NOMO-1 treated with dmso at 0.1 percent for 144 hours (cell line): ENCODE data around the gene RPL35.

Experiments used
- DNase-seq: peaks from one replicate; lab custom pipeline; 2025; ENCODE audit not compliant: unreplicated experiment; lab: John Stamatoyannopoulos, UW

RPL35 gene

DNA sequence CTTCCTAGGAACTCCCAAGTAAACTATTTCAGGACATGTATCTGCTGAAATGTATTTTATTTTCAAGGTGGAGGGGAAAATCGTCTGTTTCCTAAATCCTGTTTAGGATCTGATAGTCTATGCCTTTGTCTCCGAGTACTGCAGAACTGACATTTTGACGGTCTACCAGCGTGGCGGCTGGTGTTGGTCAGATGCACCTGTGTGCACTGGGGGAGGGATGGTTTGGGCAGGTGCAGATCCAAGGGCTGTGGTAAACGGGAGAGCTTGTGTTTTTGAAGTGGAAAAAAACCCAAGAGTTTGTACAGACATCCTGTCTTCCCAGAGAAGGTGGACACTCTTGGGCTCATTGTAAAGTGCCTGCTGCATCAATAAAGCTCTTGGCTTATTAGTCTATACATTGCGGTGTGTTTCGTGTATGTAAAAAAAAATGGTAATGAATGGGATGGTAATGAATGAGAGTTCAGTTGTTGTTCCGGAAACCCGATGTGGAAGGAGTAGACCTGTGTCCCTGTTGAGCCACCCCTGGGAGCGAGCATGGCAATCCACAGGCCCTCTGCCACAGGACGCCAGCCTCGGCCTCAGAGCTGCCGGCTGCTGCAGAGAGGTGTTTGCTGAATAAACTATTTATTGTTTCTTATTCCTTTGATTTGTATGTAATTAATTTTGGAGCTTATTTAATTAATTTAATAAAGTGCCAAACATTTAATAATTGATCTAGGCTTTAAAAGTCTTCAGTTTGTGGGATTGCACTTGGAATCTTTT lies 15.4 kb upstream of the RPL35 start:
- DNase-seq = no peak

DNA sequence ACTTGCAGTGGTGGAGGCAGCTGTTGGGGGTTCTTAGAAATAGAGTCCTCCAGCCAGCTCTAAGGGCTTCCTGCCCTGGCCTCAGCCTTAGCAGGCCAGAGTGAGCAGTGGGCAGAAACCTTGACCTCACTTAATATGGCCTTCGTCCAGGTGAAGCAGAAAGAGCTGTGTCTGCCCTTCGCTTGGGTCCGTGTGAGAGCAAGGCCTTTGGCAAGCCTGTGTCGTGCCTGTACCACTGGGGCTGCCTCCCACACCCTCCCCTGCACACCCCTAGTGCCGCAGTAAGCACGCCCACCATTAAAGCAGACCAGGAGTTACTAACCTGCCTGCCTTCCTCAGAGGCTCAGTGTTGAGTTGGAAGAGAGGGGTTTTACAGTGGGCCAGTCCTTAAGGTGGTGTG lies 13.7 kb upstream of the RPL35 start:
- no peak for DNase-seq

DNA sequence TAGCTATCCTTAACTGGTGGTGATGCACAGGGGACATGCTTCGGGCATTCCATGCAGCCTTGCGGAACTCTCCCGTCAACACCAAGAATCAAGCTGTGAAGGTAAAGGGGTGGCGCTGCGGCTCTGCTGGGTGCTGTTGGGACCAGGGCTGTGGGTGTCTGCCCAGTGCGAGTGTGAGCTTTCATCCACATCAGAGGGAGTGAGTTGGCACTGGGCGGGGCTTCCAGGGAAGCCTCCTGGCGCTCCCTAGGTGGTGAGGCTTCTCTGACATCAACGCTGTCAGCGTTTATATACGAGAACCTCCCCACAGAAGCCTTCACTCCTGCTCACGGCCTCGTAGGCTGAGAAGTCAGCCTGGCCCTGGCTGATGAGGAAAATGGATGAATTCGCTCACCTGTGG lies 11.9 kb upstream of the RPL35 start:
- no peak for DNase-seq

DNA sequence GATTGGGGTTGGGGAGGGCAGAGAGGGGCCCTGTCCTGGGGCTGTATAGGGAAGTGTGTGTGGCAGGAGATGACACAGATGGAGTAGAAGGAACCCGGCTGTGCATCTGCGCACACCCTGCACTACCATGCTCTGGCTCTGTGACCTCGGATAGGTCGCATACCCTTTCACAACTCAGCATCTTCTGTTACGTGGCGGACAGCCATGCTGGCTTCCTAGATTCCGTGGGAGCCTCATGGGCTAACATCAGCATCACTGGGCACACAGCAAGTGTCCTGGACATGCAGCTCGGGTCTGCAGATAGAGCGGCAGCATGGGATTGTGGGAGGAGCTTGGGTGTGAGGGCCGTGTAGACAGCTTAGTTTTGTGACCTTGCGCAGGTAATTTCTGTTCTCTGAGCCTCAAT lies 9.4 kb upstream of the RPL35 start:
- DNase-seq = no peak

DNA sequence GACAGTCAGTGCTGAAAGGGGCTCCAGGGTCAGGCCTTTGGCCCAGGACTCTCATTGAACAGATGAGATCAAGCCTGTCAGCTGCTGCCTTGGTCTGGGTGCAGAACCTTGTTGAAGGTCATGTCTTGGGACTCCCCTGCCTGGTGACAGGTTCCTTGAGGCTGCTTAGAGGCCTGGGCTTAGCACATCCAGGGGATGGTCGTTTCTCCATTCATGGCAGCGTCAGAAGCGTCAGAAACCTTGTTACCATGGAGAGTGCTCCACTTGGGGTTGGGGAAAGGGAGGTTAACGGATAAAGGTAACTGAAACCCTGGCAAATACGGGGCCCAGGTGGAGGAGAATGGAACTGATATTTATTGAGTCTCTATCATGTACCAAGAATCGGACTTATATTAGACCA lies 9.0 kb upstream of the RPL35 start:
- no peak for DNase-seq

DNA sequence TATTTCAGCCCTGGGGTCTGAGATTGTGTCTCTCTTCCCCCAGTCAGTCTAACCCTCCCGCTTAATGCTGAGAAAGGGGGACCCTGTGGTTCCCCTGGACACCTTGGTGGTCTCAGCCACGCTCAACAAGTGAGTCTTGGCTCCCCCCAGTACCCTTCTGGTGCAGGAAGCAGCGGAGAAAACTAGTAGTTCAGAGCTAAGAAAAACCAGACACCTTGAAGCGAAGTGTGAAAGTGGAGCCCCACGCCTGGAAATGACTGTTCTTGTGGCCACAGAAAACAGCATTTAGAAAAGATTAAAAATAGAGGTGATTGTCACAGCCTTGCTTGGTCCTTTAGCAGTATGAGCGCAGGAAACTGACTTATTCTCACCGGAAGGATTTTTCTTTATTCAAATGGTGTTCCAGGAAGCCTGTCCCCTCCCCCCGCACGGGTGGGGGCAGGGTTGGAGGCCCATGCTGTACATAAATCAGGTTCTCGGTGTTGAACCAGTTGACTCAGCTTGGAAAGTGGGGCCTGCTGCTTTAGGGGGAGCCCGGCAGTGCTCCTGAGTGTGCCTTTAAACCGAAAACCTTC lies 8.3 kb upstream of the RPL35 start:
- no peak for DNase-seq

DNA sequence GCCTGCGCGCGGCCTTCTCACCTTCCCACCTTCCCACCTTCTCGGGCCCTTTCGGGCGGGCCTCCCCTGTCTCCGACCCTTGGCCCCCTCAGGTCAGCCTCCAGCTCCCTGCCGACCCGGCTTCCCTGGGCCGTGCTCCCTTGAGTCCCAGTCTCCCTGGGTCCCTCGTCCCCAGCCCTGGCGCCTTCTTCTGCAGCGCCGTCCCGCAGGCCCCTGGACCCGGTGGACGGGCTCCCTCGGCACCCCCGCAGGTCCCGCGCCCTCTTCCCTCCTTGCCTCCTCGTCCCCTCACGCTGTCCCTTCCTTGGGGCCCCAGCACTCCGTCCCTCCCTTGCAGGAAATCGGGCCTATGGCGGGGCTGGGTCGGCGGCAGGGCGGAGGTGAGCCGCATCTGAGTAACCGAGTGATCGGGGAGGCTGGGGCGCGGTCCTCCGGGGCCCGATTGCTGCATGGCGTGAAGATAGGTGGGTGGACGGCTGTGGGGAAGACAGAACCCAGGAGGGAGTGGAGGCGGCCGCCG lies 7.8 kb upstream of the RPL35 start:
- DNase-seq = no peak

DNA sequence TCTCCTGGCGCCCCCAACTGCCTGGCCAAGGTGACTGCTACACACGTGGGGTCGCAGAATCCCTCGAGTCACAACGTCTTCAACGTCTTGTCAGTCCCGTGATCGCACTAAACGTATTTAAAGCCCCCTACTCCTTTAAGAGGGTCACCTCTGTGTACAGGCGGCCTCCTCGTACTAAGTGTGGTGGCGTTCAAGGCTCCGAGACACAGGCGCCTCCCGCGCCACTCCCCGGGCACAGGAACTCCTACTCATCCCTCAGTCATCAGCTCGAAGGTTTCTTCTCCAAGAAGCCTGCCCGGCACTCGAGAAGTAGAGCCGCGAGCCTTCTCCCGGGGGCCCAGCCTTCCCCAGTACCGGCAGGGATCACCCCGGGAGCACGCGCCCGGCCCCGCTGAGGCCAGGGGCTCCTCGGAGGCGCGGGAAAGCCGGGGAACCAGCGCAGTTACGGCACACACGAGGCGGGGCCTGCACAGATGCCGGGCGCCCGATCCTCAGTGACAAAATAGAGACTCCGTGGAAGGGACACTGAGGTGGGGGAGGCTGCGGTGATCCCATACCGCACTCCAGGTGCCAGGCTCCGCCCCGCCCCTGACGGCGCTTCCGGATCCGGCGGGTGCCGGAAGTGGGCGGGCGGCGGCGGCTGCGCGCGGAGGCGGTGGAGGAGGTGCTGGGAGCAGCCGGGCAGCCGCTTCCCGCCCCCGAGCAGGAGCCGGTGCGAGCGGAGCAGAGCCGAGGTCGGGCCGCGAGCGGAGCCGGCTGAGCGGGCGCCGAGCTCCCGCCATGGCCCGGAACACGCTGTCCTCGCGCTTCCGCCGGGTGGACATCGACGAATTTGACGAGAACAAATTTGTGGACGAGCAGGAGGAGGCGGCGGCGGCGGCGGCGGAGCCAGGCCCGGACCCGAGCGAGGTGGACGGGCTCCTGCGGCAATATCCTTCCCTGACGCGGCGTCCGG lies 7.0 kb upstream of the RPL35 start:
- peak; percentile 80 for DNase-seq

DNA sequence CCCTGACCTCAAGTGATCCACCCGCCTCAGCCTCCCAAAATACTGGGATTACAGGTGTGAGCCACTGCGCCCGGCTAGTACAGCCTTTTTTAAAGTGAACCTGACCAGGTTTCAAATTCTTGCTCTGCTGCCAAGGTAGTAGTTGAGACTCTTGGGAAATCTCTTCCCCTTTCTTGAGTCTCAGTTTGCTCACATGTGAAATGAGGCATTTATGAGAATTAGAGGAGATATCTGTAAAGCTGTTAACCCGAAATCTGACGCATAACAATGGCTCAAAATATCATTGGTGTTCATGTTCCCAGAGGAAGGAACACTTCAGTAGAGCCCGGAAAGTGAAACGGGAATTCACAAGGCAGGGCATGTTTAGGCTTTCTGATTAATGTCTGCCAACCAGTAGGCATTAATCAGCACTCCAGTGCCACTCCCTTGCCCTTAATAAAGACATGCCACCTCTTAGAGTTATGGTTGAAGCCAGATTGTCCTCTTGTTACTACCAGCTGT lies 1.7 kb upstream of the RPL35 start:
- no peak for DNase-seq

DNA sequence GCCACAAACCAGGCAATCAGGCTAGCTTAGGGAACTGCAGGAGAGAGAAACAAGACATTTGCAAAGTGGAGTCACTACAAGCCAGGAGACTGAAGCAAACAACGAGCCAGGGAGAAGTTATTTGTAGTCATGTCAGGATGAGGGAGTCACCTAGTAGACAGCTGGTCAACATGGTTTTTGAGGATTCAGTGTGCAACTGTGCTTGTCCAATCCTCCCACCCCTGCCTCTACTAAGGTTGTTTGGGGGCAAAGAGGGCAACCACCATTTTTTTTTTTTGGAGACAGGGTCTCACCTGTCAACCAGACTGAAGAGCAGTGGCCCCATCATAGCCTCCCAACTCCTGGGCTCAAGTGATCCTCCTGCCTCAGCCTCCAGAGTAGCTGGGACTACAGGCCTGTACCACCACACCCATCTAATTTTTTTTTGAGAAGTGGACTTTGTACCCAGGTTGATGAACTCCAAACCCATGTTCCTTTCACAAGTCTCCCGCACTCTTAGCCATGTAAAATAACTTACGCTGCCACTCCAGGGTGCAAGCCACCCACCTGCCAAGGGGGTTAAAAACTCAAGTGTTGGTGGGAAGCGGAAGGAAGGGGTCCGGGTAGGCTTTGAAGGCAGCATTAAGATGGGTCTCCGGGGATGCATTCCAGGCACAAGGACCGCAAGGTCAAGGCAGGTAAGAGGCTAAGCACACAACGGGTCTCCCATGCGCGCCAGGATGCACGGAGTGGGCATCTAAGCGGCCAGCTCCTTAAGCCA lies 995 bp downstream of the RPL35 start:
- DNase-seq = no peak

DNA sequence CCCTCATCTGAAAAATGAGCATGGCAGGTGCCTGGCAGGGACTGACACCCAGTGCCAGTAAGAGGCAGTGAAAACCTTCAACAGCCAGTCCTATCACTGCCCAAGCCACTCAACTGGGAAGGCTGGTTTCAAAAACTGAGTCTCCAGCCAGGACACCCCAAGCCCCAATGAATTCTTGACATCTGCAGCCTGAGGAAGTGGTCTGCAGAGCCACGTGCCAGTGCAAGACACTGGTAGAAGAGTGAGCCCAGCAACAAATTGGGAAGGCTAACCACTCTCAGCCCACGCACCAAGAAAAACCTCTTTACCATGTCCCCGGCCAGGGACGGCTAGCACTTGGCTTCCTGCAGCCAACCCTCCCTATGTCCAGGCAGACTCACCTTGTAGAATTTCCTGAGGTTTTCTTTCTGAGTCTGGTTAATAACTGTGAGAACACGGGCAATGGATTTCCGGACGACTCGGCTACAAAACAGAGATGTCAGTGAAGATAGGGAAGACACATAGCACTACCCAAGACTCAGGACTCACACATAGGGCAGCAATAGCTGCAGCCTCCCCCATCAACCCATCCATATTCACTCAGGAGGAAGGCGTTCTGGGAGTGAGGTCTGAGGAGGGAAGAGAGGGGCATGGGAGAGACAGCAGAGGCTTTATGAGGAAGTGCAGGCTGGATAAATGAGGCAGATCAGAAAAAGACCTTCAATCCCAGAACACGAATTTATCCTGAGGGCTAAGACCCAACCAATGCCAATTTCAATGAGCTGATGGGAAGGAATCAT lies 1.8 kb downstream of the RPL35 start:
- no peak for DNase-seq

DNA sequence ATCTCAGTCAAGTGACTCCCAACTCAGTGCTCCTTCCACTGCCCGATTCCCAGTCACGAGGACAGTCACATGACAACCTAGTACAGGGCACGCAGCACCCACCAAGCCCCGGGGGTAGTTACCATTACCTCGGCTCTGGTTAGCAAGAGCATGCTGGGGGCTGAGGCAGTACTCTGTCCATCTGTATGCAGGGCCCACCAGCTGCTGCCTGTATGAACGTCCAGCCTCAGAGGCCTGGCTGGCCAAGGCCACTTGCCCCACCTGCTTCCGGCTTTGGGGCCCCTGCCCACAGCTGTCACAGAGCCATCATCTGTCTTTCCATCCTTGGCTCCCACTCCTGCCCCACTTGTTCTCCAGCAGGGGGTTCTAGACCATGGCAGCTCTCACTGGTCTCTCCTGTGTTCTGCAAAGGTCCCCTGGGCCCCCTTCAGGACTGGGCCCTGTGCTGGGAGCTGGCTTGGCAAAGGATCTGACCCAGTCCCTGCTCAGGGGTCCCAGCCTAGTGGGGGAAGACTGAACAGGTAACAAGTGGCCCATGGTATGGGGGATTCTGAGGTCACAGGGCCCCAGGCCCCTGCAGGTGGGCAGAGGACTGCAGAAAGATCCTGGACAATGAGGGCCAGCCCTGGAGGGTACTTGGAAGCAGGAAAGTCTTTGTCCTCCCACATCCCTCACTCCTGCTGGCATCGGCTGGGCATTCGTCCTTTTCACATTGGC lies 3.3 kb downstream of the RPL35 start:
- DNase-seq = no peak

DNA sequence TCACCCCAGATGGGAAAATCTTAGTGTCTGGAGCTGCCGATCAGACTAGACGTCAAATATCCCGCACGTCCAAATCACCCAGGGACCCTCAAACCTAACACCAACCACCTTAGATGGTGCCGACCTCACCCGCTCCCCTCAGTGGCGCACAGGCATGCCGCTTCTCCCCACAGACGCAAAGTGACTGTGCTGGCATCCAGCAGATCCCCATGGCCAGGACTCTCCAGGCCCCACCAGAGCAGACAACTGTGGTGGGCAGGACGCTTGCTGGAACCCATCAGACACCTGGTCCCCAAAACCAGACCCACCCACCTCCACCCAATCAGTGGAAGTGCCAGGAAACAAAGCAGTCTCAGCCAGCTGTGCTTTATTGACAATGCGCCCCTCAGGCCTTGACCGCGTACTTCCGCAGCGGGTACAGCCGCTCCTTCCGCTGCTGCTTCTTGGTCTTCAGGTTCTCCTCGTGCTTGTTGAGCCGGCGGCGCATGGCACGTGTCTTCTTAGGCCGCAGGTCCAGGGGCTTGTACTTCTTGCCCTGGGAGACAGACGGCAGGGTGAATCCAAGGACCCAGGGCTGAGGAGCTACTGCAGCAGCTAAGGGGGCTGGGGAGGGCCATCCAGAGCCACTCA lies 4.1 kb downstream of the RPL35 start:
- DNase-seq = no peak

DNA sequence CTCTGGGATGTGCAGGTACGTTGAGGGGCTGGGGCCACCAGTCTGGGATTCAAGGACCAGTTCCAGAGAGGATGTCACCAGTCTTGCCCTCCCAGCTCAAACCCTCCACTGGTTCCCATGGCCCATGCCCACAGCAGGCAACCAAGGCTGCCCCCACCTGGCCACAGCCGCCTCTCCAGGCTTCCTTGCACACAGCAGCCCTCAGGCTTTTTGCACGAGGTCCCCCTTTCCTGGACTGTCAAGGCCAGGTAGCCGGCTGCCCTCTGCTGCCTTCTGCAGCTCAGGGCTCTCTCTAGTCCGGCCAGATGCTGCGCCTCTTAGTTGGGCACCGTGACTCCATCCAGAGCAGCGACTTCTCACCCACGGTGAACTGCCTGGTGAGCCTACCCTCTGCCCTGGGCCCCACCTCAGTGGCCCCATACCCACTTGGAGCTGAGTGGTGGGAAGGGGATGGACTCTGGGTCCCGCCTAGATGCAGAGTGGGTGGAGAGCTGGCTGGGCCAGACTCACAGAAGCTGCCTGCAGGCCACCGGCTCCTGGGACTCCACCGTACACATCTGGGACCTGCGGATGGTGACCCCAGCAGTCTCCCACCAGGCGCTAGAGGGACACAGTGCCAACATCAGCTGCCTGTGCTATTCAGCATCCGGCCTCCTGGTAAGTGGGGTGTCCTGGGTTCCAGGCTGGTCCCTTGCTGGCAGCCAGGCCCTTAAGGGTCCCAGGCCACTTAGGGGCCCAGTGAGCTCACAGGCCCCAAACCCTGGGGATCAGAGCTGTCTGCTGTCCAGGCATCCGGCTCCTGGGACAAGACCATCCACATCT lies 5.6 kb downstream of the RPL35 start:
- peak; percentile 33 for DNase-seq

DNA sequence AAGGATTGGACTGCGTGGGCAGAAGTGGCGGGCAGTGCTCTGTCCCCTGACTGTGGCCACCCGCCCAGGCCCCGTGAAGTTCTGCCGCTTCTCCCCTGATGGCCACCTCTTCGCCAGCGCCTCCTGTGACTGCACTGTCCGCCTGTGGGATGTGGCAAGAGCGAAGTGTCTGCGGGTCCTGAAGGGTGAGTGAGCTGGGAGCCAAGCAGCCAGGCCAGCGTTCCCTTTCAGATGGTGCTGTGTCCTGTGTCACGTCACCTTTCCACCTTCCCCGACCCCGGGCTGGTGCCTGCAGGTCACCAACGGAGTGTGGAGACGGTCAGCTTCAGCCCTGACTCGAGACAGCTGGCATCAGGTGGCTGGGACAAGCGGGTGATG lies 6.2 kb downstream of the RPL35 start:
- DNase-seq = no peak

DNA sequence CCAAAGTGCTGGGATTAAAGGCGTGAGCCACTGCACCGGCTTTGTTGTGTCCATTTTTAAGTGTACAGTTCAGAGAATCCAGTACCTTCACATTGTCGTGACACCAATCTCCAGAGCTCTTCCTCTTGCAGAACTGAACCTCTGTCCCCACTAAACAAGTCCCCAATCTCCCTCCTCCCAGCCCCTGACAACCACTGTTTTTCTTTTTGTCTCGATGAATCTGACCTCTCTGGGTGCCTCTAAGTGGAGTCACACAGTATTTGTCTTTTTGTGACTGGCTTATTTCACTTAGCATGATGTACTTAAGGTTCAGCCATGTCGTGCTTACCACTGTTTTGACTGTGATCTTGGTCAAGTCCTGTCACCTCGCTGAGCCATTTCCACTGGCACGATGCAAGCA lies 6.9 kb downstream of the RPL35 start:
- no peak for DNase-seq

DNA sequence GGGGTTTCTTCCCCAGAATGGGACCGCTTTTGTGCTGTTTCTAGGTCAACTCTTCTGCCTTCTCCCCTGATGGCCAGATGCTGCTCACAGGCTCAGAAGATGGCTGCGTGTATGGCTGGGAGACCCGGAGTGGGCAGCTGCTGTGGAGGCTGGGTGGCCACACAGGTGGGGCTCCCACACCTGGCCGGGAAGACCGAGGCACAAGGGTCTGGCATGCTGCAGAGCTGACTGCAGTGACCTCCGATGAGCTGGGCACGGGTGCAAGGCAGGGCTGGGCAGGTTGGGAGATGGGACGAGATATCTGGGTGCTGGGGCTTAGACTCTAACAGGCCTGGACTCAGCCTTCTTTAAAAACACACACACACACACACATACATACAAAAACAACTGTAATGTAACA lies 7.6 kb downstream of the RPL35 start:
- DNase-seq = no peak

DNA sequence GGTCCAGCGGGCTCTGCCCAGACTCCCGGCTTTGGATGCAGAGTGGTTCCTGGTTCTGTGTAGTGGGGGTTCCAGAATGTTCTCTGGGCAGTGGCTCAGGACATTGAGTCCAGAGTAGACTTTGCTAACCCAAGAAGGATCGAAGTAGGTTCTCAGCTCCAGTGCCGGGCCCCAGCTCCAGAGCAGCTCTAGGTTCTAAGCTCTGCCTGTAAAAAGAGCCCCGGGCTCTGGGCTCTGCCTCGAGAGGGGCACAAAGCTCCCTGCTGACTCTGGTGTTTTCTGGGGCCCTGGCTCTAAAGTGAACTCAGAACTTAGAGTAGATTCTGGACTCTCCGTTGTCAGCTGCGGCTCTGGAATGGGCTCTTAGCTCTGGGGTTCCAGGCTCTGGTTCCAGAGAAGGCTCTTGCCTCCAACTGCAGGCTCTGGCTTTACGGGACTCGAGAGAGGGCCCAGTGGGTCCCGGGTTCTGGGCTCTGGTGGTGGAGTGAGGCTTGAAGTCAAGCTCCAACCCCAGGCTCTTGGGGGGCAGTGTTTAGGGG lies 8.1 kb downstream of the RPL35 start:
- DNase-seq = no peak
